Lung (tissue), 12 donors: ENCODE results near the gene EMCN. TPM values are rescaled to one million over a fixed set of nuclear protein-coding genes. Genes with fewer than 3 reads are reported as not detected.
"Not testable (repeated sequence)": the region's sequence is repeated elsewhere in the genome, so short reads cannot be mapped to it uniquely, and the experiment has no call there.

ENCODE experiments used
- ATAC-seq: fragments of 200-7000 bp; cut with Tn5 transposase; one replicate; pipeline ENCODE4 v1.9.1; 2020; ENCODE audit warnings: moderate number of reproducible peaks; ENCODE audit not compliant: insufficient read depth, low FRiP score
- DNase-seq, 3 donors: peaks; one replicate each; pipeline ENCODE4 v3.0.0-alpha.2; 2013 to 2017
- H3K27ac ChIP-seq, 2 donors: one replicate each; pipeline ENCODE4 v1.5.1; 2013; ENCODE audit warnings: mild to moderate bottlenecking in 2 of 2, moderate library complexity in 2 of 2, control low read depth in 1 of 2, inconsistent platforms in 1 of 2, low read depth in 1 of 2, low read length in 1 of 2
- H3K27me3 ChIP-seq, 3 donors: one replicate each; pipeline ENCODE4 v1.5.1; 2013; ENCODE audit warnings: low read length in 2 of 3; ENCODE audit not compliant: control insufficient read depth in 3 of 3, insufficient read depth in 3 of 3
- H3K36me3 ChIP-seq, 4 donors: one replicate each; pipeline ENCODE4 v1.5.1; 2013; ENCODE audit warnings: low read length in 4 of 4, mild to moderate bottlenecking in 1 of 4, moderate library complexity in 1 of 4; ENCODE audit not compliant: control insufficient read depth in 4 of 4, insufficient read depth in 4 of 4
- H3K4me1 ChIP-seq, 5 donors: one replicate each; pipeline ENCODE4 v1.5.1; 2013; ENCODE audit warnings: low read length in 5 of 5, mild to moderate bottlenecking in 2 of 5, moderate library complexity in 1 of 5; ENCODE audit not compliant: control insufficient read depth in 5 of 5, insufficient read depth in 5 of 5
- H3K4me3 ChIP-seq: one replicate; pipeline ENCODE4 v1.5.1; 2013; ENCODE audit warnings: mild to moderate bottlenecking, control low read depth, moderate library complexity
- H3K9ac ChIP-seq, 2 donors: one replicate each; pipeline ENCODE4 v1.5.1; 2013; ENCODE audit warnings: low read length in 2 of 2, control low read depth in 1 of 2; ENCODE audit not compliant: insufficient read depth in 1 of 2
- H3K9me3 ChIP-seq, 4 donors: one replicate each; pipeline ENCODE4 v1.5.1; 2013; ENCODE audit warnings: low read length in 3 of 4, mild to moderate bottlenecking in 1 of 4, moderate library complexity in 1 of 4; ENCODE audit not compliant: control insufficient read depth in 4 of 4, insufficient read depth in 3 of 4
- WGBS, 2 donors: extraction: QIAGEN DNeasy Blood & Tissue Kit; methylation state at CpG; one replicate each; pipeline ENCODE4 v1.1.7; 2013; 5-methylcytosine and 5-hydroxymethylcytosine counted together
- polyA plus RNA-seq, 2 donors: library from polyadenylated mRNA; stranded (reverse); fragments of 200-250 nt; gene quantifications; one replicate each; pipeline ENCODE4 v1.2.1, GENCODE V29; 2013
- total RNA-seq, 2 donors: library from RNA; depleted of rRNA in 1 of 2; stranded (reverse); fragments of >200 nt in 1 of 2; gene quantifications; one replicate each; pipeline ENCODE4 v1.2.1, GENCODE V29; 2014 to 2021
- TF ChIP-seq, protein P1 (sequence below): IDR thresholded peaks from 2 replicates; pipeline ENCODE4 v1.5.1; 2012; ENCODE audit warnings: mild to moderate bottlenecking; ENCODE audit errors: control extremely low read depth, extremely low read depth
- donor health status: control.
- donor health status: control.
- donor health status: Bipolar disorder and iron deficiency.
- donor health status: healthy.
- donor health status: DM: yes; HTN: yes; CAD: no.

EMCN gene
- total and polyA plus RNA-seq, 4 donors: 5.8 to 90.8 (median 20.6) TPM

DNA sequence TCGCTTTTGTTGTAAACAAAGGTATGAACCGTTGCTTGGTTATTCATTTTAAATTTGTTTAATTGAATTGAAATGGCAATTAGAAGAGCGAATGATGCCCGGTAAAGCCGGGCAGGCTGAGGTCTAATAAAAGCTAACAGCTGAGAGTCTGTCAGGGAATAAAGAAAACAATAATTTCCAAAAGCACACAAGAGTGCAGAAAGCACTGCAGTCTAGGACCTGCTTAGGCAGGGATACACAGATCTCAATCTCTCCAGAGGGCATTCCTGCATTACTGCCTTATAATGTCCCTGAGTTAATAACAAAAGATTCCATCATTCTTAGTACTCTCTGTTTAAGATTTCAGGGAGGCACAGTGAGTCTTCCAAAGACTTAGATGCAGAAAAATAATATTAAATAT, 27.6 kb upstream of the EMCN start:
- 83 to 93% methylated on average over 5 of the region's 5 CpGs for WGBS, 2 donors
- no peak for DNase-seq

DNA sequence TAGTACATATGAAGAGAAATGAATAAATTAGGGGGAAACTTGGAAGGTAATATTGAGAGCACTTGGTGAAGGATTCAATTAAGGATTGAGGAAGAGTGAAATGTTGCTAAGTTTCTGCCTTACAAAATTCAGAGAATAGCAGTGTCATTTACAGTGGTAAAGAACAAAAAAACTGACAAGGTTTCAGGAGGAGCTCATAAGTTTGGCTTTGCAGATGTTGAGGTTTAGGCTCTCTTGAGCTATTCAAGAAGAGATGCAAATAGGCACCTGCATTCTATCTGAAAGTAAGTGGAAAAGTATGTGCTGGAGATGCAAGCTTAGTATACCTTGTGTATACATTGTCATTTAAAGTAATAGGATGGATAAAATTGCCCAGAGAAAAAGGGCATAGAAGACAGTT, 22.3 kb upstream of the EMCN start:
- DNase-seq (no peak), ATAC-seq (no peak)
- H3K36me3 ChIP-seq: no peaks in the 10 kb centered on the region
- no peak overlapping the region for H3K4me3 ChIP-seq
- no peak overlapping the region for H3K9ac ChIP-seq
- H3K27me3 ChIP-seq: no peaks in the 10 kb centered on the region
- H3K9me3 ChIP-seq: peaks cover 0 to 4% (median 0%) of the 10 kb centered on the region in 4 donors
- H3K27ac ChIP-seq: no peak overlapping the region
- TF ChIP-seq, protein P1, sequence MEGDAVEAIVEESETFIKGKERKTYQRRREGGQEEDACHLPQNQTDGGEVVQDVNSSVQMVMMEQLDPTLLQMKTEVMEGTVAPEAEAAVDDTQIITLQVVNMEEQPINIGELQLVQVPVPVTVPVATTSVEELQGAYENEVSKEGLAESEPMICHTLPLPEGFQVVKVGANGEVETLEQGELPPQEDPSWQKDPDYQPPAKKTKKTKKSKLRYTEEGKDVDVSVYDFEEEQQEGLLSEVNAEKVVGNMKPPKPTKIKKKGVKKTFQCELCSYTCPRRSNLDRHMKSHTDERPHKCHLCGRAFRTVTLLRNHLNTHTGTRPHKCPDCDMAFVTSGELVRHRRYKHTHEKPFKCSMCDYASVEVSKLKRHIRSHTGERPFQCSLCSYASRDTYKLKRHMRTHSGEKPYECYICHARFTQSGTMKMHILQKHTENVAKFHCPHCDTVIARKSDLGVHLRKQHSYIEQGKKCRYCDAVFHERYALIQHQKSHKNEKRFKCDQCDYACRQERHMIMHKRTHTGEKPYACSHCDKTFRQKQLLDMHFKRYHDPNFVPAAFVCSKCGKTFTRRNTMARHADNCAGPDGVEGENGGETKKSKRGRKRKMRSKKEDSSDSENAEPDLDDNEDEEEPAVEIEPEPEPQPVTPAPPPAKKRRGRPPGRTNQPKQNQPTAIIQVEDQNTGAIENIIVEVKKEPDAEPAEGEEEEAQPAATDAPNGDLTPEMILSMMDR: no peak
- H3K4me1 ChIP-seq: peaks cover 0 to 2% (median 0%) of the 10 kb centered on the region in 5 donors

More for the DNA sequence above, 27.6 kb upstream of the EMCN start:
- Histone ChIP-seq H3K27me3 (no peaks in the 10 kb centered on the region), H3K36me3 (no peaks in the 10 kb centered on the region), H3K9me3 (no peaks in the 10 kb centered on the region), H3K27ac (no peak overlapping the region), H3K4me1 (no peaks in the 10 kb centered on the region), H3K9ac (no peak overlapping the region), H3K4me3 (no peak overlapping the region)
- no peak for ATAC-seq
- TF ChIP-seq, protein P1: no peak

DNA sequence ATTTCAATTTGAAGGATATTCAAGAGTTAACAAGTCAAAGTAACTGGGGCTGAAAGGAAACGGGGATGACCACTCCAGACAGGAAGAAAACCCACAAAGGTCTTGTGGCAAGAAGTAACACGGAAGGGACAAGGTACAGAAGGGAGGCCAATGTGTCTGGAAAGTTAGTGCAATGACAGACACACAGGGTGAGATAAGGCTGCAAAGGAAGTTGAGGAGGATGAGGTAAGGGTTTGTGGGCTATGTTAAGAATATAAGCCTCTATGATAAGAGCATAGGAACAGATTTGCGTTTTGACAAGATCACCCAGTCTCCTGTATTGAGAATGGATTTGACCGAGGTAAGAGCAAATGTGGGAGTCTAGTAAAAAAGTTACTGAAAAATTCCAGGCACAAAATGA, 21.9 kb upstream of the EMCN start:
- ATAC-seq (no peak), DNase-seq (no peak)
- no peaks in the 10 kb centered on the region for H3K36me3 ChIP-seq
- no peak overlapping the region for H3K9ac ChIP-seq
- 14 to 31% methylated on average over 4 of the region's 4 CpGs for WGBS, 2 donors
- TF ChIP-seq, protein P1: no peak
- H3K4me1 ChIP-seq: peaks cover 0 to 2% (median 0%) of the 10 kb centered on the region in 5 donors
- H3K27ac ChIP-seq: no peak overlapping the region
- no peak overlapping the region for H3K4me3 ChIP-seq
- H3K9me3 ChIP-seq: peaks cover 0 to 5% (median 0%) of the 10 kb centered on the region in 4 donors
- H3K27me3 ChIP-seq: no peaks in the 10 kb centered on the region

DNA sequence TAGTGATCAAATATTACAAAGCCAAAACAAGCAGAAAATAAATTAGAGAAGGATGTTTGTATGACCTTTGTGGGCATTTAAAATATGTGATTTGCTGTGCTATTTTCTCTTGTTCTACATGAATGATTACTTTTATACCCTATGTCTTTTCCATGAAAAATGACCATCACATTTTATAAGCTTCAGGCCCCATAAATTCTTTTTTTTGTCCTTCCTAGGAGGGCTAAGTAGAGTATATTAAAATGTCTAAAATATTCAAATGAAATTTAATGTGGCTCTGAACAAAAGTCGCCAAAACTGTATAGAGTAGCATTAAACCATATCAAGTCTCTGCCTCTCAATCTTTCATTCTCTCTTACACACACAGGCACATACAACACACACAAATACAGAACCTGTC, 15.9 kb upstream of the EMCN start:
- Histone ChIP-seq H3K27me3 (no peaks in the 10 kb centered on the region), H3K36me3 (no peaks in the 10 kb centered on the region), H3K9ac (no peak overlapping the region), H3K4me1 (no peaks in the 10 kb centered on the region), H3K9me3 (peaks cover 0 to 5% (median 0%) of the 10 kb centered on the region in 4 donors), H3K4me3 (no peak overlapping the region), H3K27ac (no peak overlapping the region)
- WGBS, 2 donors: 97% methylated on average over 1 of the region's 1 CpG
- TF ChIP-seq, protein P1: no peak
- DNase-seq: no peak
- no peak for ATAC-seq

DNA sequence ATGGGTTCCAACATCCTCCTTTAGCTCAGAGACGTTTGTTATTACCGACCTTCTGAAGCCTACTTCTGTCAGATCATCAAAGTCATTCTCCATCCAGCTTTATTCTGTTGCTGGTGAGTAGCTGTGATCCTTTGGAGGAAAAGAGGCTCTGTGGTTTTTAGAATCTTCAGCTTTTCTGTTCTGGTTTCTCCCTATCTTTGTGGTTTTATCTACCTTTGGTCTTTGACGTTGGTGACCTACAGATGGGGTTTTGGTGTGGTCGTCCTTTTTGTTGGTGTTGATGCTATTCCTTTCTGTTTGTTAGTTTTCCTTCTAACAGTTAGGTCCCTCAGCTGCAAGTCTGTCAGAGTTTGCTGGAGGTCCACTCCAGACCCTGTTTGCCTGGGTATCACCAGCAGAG, 12.3 kb upstream of the EMCN start:
- H3K27me3 ChIP-seq, H3K9ac ChIP-seq, DNase-seq, H3K4me3 ChIP-seq, ATAC-seq, H3K9me3 ChIP-seq, H3K27ac ChIP-seq, H3K36me3 ChIP-seq, H3K4me1 ChIP-seq: not testable (repeated sequence)
- WGBS, 2 donors: 87 to 95% methylated on average over 4 of the region's 4 CpGs
